ENCODE results near the gene ERFL.
A peak's percentile ranks its signal among the peaks of the same experiment; 100 is the strongest.

The ERFL gene

GRCh38 chr19:41928221-41928683, at the start of gene ERFL:
ERFL (minus strand) TSS chr19:41928449; CDS start chr19:41912919, 15,530 bp downstream.
- in situ Hi-C loops (cut with HindIII; ENCODE audit: low pct_ligation_motif_present, low pct_unique_long_range_greater_than_20kb, low sequenced_read_pairs), result no loop called here
- no peak for DNase-seq

DNA sequence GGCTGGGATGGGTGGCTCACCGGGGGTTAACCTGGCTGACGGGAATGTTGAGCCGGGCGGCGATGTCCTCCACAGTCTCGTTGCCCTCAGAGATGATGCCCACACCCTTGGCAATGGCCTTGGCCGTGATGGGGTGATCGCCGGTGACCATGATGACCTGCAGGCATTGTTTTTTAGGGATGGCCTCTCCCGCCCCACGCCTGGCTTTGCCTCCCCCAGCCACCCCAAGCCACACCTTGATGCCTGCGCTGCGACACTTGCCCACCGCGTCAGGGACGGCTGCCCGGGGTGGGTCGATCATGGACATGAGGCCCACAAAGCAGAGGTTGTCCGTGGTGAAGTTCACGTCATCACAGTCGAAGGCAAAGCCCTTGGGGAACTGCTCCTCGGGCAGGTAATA, 49.7 kb upstream of the ERFL start:
- in situ Hi-C loops (cut with HindIII; ENCODE audit: low pct_ligation_motif_present, low pct_unique_long_range_greater_than_20kb, low sequenced_read_pairs), result no loop called here
- DNase-seq, result no peak

- DNase-seq, result no peak
- in situ Hi-C loops (cut with HindIII; ENCODE audit: low pct_ligation_motif_present, low pct_unique_long_range_greater_than_20kb, low sequenced_read_pairs), result no loop called here
Measured at GRCh38 chr19:41974652-41975051, 46.4 kb upstream of the ERFL start.

- in situ Hi-C loops (cut with HindIII; ENCODE audit: low pct_ligation_motif_present, low pct_unique_long_range_greater_than_20kb, low sequenced_read_pairs), result no loop called here
- no peak for DNase-seq
Measured at GRCh38 chr19:41971363-41971762, 43.1 kb upstream of the ERFL start.

- in situ Hi-C loops (cut with HindIII; ENCODE audit: low pct_ligation_motif_present, low pct_unique_long_range_greater_than_20kb, low sequenced_read_pairs), result no loop called here
- no peak for DNase-seq
Measured at GRCh38 chr19:41969772-41970458, 41.7 kb upstream of the ERFL start.

DNA sequence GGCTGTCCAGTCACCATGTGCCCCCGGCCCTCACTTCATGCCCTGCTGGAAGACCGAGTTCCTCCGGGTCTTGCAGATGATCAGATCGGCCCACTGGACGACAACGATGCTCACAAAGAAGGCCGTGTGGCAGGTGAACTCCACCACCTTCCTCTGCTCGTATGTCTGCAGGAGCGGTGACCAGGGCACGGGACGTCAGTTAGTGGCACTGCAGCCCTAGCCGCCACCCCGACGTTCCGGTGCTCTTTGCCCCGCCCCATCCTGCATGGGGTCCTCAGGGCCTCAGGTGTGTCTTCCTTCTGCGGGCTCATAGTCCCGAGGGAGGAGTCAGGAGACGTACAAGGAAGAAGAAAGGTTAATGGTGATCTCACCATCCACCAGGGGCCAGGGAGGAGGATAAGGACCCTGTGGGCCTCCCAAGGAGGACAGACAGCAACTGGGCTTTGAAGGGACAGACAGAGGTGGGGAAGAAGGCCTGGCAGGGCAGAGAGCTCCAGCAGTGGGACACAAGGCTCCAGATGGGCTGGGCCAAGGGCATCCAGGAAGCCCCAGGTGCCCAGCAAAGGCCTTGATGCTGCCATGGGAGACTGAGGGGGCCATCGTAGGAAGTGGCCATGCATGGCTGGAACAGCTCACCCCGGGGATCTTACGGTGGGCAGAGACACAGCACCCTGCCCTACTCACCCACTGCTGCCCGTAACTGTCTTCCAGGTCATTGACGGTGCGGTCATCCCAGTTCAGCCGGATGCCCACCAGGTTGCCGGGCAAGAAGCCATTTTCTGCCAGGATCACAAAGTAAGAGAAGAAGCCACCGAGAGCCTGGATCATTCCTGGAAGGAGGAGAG, 40.7 kb upstream of the ERFL start:
- no peak for DNase-seq
- in situ Hi-C loops (cut with HindIII; ENCODE audit: low pct_ligation_motif_present, low pct_unique_long_range_greater_than_20kb, low sequenced_read_pairs), result no loop called here

- in situ Hi-C loops (cut with HindIII; ENCODE audit: low pct_ligation_motif_present, low pct_unique_long_range_greater_than_20kb, low sequenced_read_pairs), result no loop called here
- DNase-seq, result no peak
Measured at GRCh38 chr19:41967054-41967783, 39.0 kb upstream of the ERFL start.

- DNase-seq, result no peak
Measured at GRCh38 chr19:41965106-41965505, 36.9 kb upstream of the ERFL start.

GRCh38 chr19:41960973-41961372, 32.7 kb upstream of the ERFL start:
- DNase-seq, result no peak
- in situ Hi-C loops (cut with HindIII; ENCODE audit: low pct_ligation_motif_present, low pct_unique_long_range_greater_than_20kb, low sequenced_read_pairs), result no loop called here

More at GRCh38 chr19:41965106-41965505, 36.9 kb upstream of the ERFL start:
- in situ Hi-C loops (cut with HindIII; ENCODE audit: low pct_ligation_motif_present, low pct_unique_long_range_greater_than_20kb, low sequenced_read_pairs), result no loop called here

- in situ Hi-C loops (cut with HindIII; ENCODE audit: low pct_ligation_motif_present, low pct_unique_long_range_greater_than_20kb, low sequenced_read_pairs), result no loop called here
- peak; percentile 86 for DNase-seq
Measured at GRCh38 chr19:41959056-41960053, 31.1 kb upstream of the ERFL start, which contains the start of gene RABAC1. RABAC1 (minus strand) TSS chr19:41959321; CDS start chr19:41959292, 29 bp downstream.

DNA sequence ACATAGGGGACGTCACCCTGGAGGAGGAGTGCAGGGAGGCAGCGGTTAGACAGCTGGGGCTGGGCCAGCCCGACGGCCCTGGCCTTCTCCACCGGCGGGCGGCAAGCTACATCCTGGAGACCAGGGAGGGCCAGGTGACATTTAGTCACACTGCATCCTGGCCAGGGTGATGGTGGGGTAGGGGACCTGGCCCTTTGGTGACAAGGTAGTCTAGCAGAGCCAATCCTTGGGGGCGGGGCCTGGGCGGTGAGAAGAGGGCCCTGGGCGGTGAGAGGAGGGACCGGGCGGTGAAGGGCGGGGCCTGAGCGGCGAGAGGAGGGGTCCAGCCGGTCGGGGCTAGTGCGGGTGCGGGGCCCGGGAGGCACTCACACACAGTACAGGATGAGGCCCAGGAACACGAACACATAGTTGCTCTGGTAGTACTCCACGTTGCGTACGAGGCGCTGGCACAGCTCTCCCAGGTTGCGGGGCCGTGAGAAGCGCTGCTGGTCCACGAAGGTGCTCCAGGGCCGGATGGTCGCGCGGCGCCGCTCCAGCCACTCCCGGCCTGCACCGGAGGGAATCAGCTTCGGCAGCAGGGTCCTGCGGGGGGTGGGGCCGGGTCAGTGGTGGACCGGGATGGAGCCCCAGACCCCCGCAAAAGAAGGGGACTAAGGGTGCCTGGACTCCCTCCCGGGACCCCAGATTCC, 30.3 kb upstream of the ERFL start:
- peak; percentile 62 for DNase-seq
- in situ Hi-C loops (cut with HindIII; ENCODE audit: low pct_ligation_motif_present, low pct_unique_long_range_greater_than_20kb, low sequenced_read_pairs), result no loop called here

DNA sequence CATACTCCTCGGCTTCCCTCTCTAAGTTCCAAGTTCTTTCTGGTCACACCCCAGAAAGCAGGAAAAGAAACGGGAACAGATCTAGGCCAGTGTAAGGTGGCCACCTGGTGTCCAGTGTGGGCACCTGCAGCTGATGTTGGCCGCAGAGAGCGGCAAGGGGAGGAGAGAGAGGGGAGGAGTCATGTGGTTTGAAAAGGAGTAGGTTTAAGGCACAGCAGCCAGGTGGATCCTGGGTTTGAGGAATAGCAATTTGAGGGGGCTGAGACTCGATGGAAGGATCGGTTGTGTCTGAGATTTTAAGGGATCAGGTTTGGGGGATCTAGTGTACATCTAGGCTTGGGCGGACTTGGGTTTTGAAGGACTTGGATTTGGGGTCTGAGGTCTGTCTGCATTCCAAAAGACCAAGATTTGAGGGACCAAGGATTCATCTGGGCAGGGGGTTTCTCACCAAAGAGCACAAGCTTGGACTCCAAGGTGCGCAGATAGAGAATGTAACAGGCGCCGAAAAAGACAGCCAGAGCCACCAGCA, 29.7 kb upstream of the ERFL start:
- in situ Hi-C loops (cut with HindIII; ENCODE audit: low pct_ligation_motif_present, low pct_unique_long_range_greater_than_20kb, low sequenced_read_pairs), result no loop called here
- peak; percentile 86 for DNase-seq

- in situ Hi-C loops (cut with HindIII; ENCODE audit: low pct_ligation_motif_present, low pct_unique_long_range_greater_than_20kb, low sequenced_read_pairs), result no loop called here
- DNase-seq, result no peak
Measured at GRCh38 chr19:41957161-41957837, 29.1 kb upstream of the ERFL start.

- in situ Hi-C loops (cut with HindIII; ENCODE audit: low pct_ligation_motif_present, low pct_unique_long_range_greater_than_20kb, low sequenced_read_pairs), result no loop called here
Measured at GRCh38 chr19:41956621-41957020, 28.4 kb upstream of the ERFL start.

DNA sequence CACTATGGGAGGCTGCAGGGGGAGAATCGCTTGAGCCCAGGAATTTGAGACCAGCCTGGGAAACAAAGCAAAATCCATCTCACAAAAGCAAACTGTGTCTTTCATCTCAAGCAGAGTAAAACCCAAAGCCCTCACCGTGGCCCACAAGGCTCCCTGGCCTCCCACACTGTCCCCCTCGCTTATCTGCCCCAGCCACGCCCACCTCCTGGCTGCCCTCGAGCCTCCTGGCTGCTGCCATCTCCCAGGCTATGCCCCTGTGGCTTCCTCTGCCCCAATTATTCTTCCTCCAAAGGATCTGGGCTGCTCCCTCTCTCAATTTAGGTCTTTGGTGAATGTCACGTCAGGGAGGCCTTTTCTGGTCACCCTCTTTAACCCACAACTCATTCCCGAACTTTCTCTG, 27.3 kb upstream of the ERFL start:
- in situ Hi-C loops (cut with HindIII; ENCODE audit: low pct_ligation_motif_present, low pct_unique_long_range_greater_than_20kb, low sequenced_read_pairs), result no loop called here
- no peak for DNase-seq

More at GRCh38 chr19:41956621-41957020, 28.4 kb upstream of the ERFL start:
- DNase-seq, result no peak

GRCh38 chr19:41951686-41952172, 23.5 kb upstream of the ERFL start:
- peak; percentile 64 for DNase-seq
- in situ Hi-C loops (cut with HindIII; ENCODE audit: low pct_ligation_motif_present, low pct_unique_long_range_greater_than_20kb, low sequenced_read_pairs), result no loop called here

Measured in ACHN (cell line).